GM12865 (cell line): Measurements from ENCODE around the gene YLPM1.

Experiments used
- DNase-seq: peaks from one replicate; pipeline ENCODE4 v3.0.0; 2010; ENCODE audit warnings: low read depth
- H3K4me3 ChIP-seq: 2 replicates; pipeline ENCODE4 v1.5.1; 2011; ENCODE audit warnings: mild to moderate bottlenecking, low read depth, low read length, control low read depth
- CTCF ChIP-seq: IDR thresholded peaks from 2 replicates; pipeline ENCODE4 v1.5.1; 2011; ENCODE audit warnings: low read length, control low read depth, low read depth, inconsistent platforms; ENCODE audit not compliant: insufficient read depth; ENCODE audit errors: missing control alignments

Gene YLPM1

GRCh38 chr14:74804219-74804825, 41.2 kb downstream of the YLPM1 start:
- DNase-seq: peak; percentile 50
- no peak overlapping the region for H3K4me3 ChIP-seq
- peak; percentile 54 for TF ChIP-seq CTCF

GRCh38 chr14:74807853-74808545, 44.9 kb downstream of the YLPM1 start:
- no peak for TF ChIP-seq CTCF
- no peak for DNase-seq
- H3K4me3 ChIP-seq: no peak overlapping the region

GRCh38 chr14:74816124-74816523, 53.0 kb downstream of the YLPM1 start:
- no peak overlapping the region for H3K4me3 ChIP-seq
- DNase-seq: no peak
- no peak for TF ChIP-seq CTCF

- DNase-seq: no peak
- TF ChIP-seq CTCF: no peak
- H3K4me3 ChIP-seq: no peak overlapping the region
Observed at GRCh38 chr14:74820288-74820687, 57.2 kb downstream of the YLPM1 start.

- TF ChIP-seq CTCF: no peak
- no peak overlapping the region for H3K4me3 ChIP-seq
- DNase-seq: no peak
Observed at GRCh38 chr14:74821267-74821915, 58.3 kb downstream of the YLPM1 start.

- no peak overlapping the region for H3K4me3 ChIP-seq
- TF ChIP-seq CTCF: no peak
- DNase-seq: no peak
Observed at GRCh38 chr14:74824997-74825396, 61.9 kb downstream of the YLPM1 start.

GRCh38 chr14:74826574-74826973, 63.5 kb downstream of the YLPM1 start:
- no peak for DNase-seq
- TF ChIP-seq CTCF: no peak

More at GRCh38 chr14:74826574-74826973, 63.5 kb downstream of the YLPM1 start:
- H3K4me3 ChIP-seq: no peak overlapping the region
